KBM-7 (cell line): ENCODE measurements around the gene KCNK6.
"Not testable (repeated sequence)": the region's sequence is repeated elsewhere in the genome, so short reads cannot be mapped to it uniquely, and the experiment has no call there.

Source experiments
- DNase-seq: peaks from one replicate; pipeline ENCODE4 v3.0.0-alpha.2; 2015
- in situ Hi-C: fragments of 300-500 bp; cut with MboI; formaldehyde crosslinking; loops from 2 replicates; pipeline ENCODE4 v1.14.3; 2020; ENCODE audit warnings: low sequenced_read_pairs, low pct_unique_long_range_greater_than_20kb, mixed read lengths

KCNK6 gene

DNA sequence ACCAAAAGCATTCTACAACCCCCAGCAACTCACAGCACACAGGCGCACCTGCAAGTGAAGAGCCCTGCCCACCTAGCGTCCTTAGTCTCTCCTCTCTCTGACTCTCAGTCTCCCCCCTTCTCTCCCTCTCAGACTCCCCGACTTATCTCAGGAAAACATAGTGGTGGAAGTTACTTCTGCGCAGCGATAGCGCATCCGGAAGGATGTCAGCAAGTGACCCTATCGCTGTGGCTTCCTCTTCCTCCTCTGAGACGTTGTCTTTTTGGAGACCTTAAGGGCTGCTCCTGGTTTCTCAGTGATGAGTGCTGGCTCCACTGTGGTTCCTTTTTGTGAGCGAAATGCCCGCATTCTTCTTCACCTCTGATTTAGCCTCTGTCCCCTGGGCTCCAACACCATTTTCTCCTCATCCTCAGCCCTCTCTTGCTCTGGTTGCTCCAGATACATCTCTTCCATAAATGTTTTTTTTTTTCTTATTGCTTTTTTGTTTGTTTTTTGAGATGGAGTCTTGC, 2.5 kb upstream of the KCNK6 start:
- DNase-seq, result peak; percentile 86
- in situ Hi-C loops, result no loop called here

DNA sequence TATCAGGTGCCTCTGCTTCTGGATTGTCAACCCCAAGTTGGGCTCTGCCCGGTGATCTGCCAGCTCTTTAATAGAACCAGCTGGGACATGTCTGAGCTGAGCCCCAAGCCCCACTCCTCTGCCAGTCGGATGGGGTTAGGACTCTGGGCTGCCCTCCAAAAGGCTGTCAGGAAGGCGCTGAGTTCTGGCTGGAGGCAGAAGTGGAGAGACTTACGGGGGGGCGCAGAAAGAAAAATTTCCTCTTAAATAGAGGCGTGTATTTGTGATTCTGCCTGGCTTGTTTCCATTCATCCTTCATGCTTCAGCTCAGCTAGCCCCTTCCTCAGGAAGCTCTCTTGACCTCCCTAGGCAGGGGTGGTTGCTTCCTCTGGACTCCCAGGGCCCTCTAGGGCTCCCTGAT, 985 bp upstream of the KCNK6 start:
- no peak for DNase-seq
- in situ Hi-C loops, result no loop called here

- in situ Hi-C loops, result loop anchor here (10.0 kb wide), 1 partner anchor 66 kb away; the partner anchor contains the start of gene PPP1R14A
- DNase-seq, result no peak
These were observed 1.3 kb downstream of the KCNK6 start for GRCh38 chr19:38320969-38321339.

DNA sequence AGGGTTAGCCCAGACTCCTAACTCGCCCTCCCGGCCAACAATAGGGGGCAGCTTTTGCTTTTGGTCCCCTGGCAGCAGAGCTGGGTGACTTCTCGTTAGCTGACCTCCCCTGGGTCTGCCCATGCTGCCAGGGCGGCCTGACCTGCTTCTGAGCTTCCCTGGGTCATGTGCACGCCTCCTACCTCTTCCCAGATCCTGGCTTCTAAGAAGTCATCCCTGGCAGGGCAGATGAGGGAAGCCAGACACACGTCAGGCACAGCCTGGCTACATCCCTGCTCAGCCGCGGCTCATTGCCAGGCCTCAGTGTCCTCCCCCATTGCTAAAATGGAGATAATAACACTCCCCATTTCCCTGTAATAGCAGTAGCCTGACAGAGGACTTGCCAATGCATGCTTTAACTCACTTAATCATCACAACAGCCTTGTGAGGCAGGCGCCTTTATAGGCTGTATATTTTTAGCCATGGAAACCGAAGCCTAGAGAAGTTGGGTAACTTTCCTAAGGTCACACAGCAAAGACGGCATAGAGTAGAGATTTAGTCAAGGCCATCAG, 2.1 kb downstream of the KCNK6 start:
- no peak for DNase-seq

DNA sequence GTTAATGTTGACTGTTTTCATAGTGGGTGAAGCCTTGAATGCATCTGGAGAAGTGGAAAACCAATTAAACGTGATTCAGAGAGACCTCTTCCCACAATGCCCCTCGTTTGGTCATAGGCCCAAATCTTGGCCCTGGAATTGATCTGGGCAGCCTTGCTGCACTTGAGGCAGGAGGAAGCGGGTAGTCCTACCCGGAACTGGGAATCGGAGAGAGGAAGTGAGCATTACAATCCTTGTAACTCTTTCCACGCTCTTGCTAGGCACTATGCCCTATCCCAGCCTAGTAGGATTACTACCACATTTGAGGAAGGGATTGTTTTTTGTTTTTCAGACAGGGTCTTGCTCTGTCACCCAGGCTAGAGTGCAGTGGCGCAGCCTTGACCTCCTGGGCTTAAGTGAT, 3.6 kb downstream of the KCNK6 start:
- no peak for DNase-seq
- in situ Hi-C loops, result loop anchor here (10.0 kb wide), 1 partner anchor 68 kb away; the partner anchor contains the start of gene PPP1R14A

More for the DNA sequence above, 2.1 kb downstream of the KCNK6 start:
- in situ Hi-C loops, result loop anchor here (10.0 kb wide), 1 partner anchor 67 kb away; the partner anchor contains the start of gene PPP1R14A

DNA sequence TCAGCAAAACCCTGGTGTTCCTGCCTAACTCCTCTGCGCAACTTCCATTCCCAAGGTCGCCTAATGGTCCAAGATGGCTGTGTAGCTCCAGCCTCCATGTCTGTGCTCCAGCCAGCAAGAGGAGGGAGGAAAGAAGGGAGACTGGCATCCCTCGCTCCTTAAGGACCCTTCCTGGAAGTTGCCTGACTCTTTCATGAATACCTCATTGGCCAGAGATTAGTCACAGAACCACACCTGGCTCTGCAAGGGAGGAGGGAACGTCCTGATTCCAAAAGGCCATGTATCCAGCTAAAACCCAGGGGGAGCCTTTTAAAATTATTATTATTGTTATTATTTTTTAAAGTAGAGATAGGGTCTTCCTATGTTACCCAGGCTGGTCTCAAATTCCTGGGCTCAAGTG, 4.8 kb downstream of the KCNK6 start:
- DNase-seq, result no peak
- in situ Hi-C loops, result loop anchor here (10.0 kb wide), 1 partner anchor 70 kb away; the partner anchor contains the start of gene PPP1R14A

- no peak for DNase-seq
- in situ Hi-C loops, result loop anchor here (10.0 kb wide), 1 partner anchor 72 kb away; the partner anchor contains the start of gene PPP1R14A
These were observed 6.9 kb downstream of the KCNK6 start for GRCh38 chr19:38326591-38326990.

- in situ Hi-C loops, result loop anchor here (10.0 kb wide), 1 partner anchor 75 kb away; the partner anchor contains the start of gene PPP1R14A
- DNase-seq, result no peak
These were observed 10.0 kb downstream of the KCNK6 start for GRCh38 chr19:38329651-38330050.

DNA sequence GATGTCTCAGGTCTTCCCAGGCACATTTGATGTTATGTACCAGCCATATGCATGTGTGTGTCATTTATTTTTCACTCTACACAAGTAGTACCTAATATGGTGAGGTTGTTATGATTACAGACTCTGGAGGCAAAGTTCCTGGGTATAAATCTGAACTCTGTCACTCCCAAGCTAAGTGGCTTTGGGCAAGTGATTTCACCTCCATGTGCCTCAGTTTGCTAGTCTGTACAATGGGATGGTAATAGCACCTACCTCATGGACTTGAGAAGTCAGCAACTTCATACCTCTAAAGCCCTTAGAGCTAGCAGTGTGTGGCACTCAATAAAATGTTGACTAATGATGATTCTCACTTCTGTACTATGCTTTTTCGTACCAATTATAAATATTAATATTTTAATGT, 12.1 kb downstream of the KCNK6 start:
- no peak for DNase-seq
- in situ Hi-C loops, result no loop called here

DNA sequence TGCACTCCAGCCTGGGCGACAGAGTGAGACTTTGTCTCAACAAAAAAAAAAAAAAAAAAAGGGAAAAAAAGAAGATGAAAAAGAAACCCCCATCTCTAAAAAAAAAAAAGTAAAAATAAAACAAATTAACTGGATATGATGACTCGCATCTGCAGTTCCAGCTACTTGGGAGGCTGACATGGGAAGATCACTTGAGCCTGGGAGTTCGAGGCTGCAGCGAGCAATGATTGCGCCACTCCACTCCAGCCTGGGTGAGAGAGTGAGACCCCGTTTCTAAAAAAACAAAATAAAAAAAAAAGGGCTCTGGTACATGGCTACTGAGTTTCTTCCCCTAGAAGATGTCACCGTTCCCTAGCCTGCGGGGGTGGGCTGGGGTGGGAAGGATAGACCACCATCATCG, 13.6 kb downstream of the KCNK6 start:
- no peak for DNase-seq
- in situ Hi-C loops, result no loop called here

- peak; percentile 97 for DNase-seq
- in situ Hi-C loops, result no loop called here
These were observed 16.4 kb downstream of the KCNK6 start for GRCh38 chr19:38335949-38336637.

GRCh38 chr19:38336638-38337359, 17.2 kb downstream of the KCNK6 start:
- in situ Hi-C loops, result no loop called here

GRCh38 chr19:38337360-38337653, 17.7 kb downstream of the KCNK6 start:
- in situ Hi-C loops, result no loop called here
- DNase-seq, result no peak

More at GRCh38 chr19:38336638-38337359, 17.2 kb downstream of the KCNK6 start:
- DNase-seq, result peak; percentile 95

- DNase-seq, in situ Hi-C loops: not testable (repeated sequence)
These were observed 19.4 kb downstream of the KCNK6 start for GRCh38 chr19:38339011-38339410.

- in situ Hi-C loops, result no loop called here
These were observed 21.3 kb downstream of the KCNK6 start for GRCh38 chr19:38340927-38341326.

DNA sequence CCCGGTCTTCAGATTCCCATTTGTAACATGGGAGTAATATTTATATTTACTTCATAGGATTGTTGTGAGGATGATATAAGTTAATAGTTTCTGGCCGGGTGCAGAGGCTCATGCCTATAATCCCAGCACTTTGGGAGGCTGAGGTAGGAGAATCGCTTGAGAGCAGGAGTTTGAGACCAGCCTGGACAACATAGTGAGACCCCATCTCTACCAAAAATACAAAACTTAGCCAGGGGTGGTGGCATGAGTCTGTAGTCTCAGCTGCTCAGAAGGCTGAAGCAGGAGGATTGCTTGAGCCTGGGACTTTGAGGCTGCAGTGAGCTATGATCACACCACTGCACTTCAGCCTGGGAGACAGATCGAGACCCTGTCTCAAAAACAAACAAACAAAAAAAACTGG, 27.2 kb downstream of the KCNK6 start:
- in situ Hi-C loops, result no loop called here
- DNase-seq, result no peak

More at GRCh38 chr19:38340927-38341326, 21.3 kb downstream of the KCNK6 start:
- DNase-seq, result no peak

DNA sequence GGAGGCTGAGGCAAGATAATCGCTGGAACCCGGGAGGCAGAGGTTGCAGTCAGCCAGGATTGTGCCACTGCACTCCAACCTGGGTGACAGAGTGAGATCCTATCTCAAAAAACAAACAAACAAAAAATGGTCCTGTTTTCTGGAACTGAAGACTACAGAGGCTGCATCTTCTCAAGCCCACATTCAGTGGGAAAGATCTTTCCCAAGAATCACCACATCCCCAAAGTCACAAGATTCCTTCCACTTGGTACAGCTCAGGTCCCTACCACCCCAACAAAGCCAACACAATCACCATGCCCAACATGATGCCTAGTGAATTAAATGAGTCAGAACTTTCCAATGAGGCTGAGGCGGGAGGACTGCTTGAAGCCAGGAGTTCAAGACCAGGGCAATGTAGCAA, 31.2 kb downstream of the KCNK6 start:
- no peak for DNase-seq
- in situ Hi-C loops, result no loop called here

DNA sequence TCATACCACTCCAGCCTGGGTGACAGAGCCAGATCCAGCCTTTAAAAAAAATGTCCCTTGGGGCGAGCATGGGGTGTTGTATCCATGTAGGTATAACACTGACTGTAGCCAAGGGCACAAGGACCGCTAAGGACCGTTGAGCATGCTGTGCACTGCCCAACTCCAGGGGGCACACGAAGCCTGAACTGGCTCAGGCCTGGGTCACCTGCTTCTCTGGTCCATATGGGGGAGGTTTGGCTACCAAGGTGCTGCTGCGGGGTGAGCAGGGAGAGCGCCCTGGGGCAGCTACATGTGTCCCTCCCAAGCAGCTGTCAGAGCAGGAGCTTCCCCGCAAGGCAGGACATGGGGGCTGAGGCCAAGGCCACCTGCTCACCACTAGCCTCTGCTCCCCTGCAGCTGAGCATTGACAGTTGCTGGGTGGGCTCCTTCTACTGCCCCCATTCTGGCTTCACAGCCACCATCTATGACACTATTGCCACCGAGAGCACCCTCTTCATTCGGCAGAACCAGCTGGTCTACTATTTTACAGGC, 32.3 kb downstream of the KCNK6 start:
- no peak for DNase-seq
- in situ Hi-C loops, result no loop called here

DNA sequence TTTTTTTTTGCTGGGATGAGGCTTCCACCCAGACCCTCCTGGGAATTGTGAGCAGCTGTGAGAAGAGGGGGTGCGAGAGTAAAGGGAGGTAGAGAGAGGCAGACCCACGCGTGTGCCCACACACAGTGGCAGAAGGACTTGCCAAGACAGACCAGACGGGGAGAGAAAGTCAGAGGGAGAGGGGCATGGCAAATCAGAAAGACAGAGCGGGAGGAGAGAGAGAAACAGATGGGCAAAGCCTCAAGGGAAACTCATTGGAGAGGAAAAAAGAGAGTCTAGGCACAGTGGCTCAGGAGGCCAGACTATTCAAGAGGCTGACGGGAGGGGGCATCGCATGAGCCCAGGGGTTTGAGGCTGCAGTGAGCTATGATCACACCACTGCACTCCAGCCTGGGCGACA, 33.0 kb downstream of the KCNK6 start:
- in situ Hi-C loops, result no loop called here
- no peak for DNase-seq
